Effector memory CD4-positive, alpha-beta T cell (primary cell): Measurements from ENCODE around the gene EBF4.
"Not testable (repeated sequence)": the region's sequence is repeated elsewhere in the genome, so short reads cannot be mapped to it uniquely, and the experiment has no call there.

ENCODE experiments used
- DNase-seq, 3 donors: peaks; one replicate each; pipeline ENCODE4 v3.0.0-alpha.2; 2020
- H3K27ac ChIP-seq: 2 replicates; pipeline ENCODE4 v1.7.0; 2013; ENCODE audit warnings: mild to moderate bottlenecking, low read length, moderate library complexity; ENCODE audit not compliant: insufficient read depth, poor library complexity, severe bottlenecking
- H3K27me3 ChIP-seq: replicated peaks from 2 replicates; pipeline ENCODE4 v1.7.0; 2013; ENCODE audit warnings: mild to moderate bottlenecking, low read length; ENCODE audit not compliant: insufficient read depth, control insufficient read depth, poor library complexity, severe bottlenecking
- H3K36me3 ChIP-seq: 2 replicates; pipeline ENCODE4 v1.7.0; 2013; ENCODE audit warnings: mild to moderate bottlenecking, low read length, moderate library complexity; ENCODE audit not compliant: control insufficient read depth, insufficient read depth
- H3K4me1 ChIP-seq: 2 replicates; pipeline ENCODE4 v1.7.0; 2013; ENCODE audit warnings: low read length, mild to moderate bottlenecking; ENCODE audit not compliant: control insufficient read depth, insufficient read depth, poor library complexity, severe bottlenecking
- H3K4me3 ChIP-seq: 2 replicates; pipeline ENCODE4 v1.7.0; 2013; ENCODE audit warnings: low read length, low read depth, mild to moderate bottlenecking; ENCODE audit not compliant: insufficient read depth, poor library complexity, severe bottlenecking
- H3K9me3 ChIP-seq: 2 replicates; pipeline ENCODE4 v1.7.0; 2013; ENCODE audit warnings: mild to moderate bottlenecking, low read length, moderate library complexity; ENCODE audit not compliant: control insufficient read depth

EBF4 gene

DNA sequence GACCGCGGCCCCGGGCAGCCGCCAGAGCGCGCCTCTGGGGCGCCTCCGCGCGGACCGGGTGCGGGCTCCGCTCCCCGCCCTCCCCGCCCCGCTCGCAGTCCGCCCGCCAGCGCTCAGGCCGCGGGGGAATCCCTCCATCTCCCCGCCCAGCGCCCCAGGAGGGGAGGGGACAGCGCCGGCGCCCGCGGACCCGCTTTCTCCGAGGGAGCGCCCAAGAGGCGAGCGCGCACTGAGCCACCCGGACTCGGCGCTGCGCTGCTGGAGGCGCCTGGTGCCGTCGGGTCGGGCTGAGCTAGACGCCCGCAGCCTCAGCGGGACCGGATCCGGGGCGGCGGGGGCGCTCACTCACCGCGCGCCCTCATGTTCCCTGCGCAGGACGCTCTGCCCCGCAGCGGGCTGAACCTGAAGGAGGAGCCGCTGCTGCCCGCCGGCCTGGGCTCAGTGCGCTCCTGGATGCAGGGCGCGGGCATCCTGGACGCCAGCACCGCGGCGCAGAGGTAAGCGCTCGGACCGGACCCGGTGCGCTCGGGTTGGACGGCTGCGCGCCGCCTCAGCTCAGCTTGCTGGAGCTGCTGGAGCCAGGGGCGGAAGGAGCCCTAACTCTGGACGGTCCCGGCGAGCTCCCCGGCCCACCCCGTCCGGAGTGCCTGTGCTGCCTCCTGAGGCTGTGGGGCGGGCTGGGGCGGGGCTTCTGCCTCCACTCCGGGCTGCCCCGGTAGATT lies 867 bp downstream of the EBF4 start:
- no peaks in the 10 kb centered on the region for H3K36me3 ChIP-seq
- H3K27me3 ChIP-seq: peaks cover 21% of the 10 kb centered on the region
- peaks cover 8% of the 10 kb centered on the region for H3K4me1 ChIP-seq
- no peak overlapping the region for H3K27ac ChIP-seq
- H3K4me3 ChIP-seq: no peak overlapping the region
- H3K9me3 ChIP-seq: no peaks in the 10 kb centered on the region
- DNase-seq: peak; percentile 36 to 41 (median 38)

DNA sequence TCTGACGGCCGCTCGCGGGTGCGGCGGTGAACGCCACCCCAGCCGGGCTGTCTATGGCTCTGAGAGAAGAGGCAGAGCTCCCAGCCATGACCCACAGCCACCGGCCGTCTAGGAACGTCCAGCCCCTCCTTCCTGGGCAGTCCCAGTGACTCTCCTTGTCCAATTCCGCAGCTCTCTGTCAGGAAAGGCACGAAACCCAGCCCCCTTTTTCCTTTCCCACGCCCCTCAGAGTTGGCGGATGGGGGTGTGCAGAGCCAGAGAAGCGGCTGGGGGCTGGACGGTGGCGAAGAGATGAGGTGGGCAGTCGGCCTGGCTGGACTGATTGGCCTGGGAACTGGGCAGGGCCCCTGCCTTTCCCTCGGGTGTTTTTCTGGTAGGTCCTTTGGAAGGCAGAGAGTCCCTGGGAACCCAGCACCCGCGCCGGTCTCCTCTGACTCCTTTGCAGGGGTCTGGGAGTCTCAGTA lies 1.5 kb downstream of the EBF4 start:
- H3K27me3 ChIP-seq: peaks cover 21% of the 10 kb centered on the region

DNA sequence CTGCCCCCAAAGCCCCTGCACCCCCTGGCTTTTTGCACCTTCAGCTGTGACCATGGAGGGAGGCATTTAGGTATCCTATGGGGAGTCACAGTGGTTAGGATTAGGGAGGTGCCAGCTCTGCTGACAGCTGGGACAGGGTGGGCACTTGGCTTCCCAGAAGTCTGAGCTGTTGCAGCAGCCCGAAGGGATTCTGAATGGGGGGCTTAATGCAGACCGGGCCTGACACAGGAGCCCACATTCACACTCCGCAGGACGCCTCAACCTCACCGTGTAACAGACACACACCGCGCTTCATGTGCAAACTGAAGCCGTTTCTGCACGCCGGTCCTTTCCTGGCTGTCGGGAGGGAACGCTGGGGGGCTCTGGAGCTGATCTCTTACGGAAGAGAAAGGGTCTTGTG lies 1.9 kb downstream of the EBF4 start:
- no peak overlapping the region for H3K27ac ChIP-seq
- no peak for DNase-seq
- peaks cover 7% of the 10 kb centered on the region for H3K4me1 ChIP-seq
- H3K36me3 ChIP-seq: no peaks in the 10 kb centered on the region
- no peak overlapping the region for H3K4me3 ChIP-seq
- no peaks in the 10 kb centered on the region for H3K9me3 ChIP-seq
- H3K27me3 ChIP-seq: peaks cover 21% of the 10 kb centered on the region

More for the DNA sequence above, 1.5 kb downstream of the EBF4 start:
- DNase-seq: no peak
- H3K9me3 ChIP-seq: no peaks in the 10 kb centered on the region
- peaks cover 7% of the 10 kb centered on the region for H3K4me1 ChIP-seq
- no peaks in the 10 kb centered on the region for H3K36me3 ChIP-seq
- no peak overlapping the region for H3K4me3 ChIP-seq
- H3K27ac ChIP-seq: no peak overlapping the region

DNA sequence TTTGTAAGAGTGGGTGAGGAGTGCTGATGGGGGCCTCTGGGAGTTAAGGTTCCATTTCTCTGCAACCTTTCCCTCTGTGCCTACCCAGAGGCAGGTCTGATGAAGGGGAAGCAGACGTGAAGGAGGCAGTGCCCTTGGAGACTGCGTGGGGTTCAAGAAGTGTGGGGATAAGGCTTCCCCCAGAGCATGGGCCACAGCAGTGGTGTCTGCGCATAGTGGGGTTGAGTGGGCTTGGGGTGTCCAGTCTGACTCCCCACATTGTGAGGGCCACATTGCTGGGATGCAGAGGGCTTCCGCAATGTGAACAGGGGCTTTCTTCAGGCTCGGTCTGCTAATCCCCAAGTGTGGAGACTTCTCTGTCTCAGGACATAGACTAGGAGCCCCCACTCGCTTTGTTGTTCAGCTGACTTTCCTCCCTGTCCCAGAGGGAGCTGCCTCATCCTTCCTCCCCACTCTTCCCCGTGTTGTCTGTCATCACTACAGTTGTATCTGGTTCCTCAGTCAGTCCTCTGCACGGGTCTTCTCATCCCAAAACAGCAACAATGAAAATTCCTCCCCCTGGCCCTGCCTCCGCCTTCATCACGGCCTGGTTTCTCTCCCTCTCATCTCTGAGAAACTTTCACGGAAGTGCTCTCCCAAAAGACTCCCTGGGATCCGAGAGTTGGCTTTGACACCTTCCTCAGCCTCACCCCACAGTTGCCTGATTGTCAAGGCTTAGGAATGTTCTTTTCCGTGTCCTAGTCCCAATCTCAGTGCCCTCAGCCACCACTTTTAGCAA lies 2.8 kb downstream of the EBF4 start:
- Histone ChIP-seq H3K27me3 (peaks cover 21% of the 10 kb centered on the region), H3K27ac (no peak overlapping the region)

DNA sequence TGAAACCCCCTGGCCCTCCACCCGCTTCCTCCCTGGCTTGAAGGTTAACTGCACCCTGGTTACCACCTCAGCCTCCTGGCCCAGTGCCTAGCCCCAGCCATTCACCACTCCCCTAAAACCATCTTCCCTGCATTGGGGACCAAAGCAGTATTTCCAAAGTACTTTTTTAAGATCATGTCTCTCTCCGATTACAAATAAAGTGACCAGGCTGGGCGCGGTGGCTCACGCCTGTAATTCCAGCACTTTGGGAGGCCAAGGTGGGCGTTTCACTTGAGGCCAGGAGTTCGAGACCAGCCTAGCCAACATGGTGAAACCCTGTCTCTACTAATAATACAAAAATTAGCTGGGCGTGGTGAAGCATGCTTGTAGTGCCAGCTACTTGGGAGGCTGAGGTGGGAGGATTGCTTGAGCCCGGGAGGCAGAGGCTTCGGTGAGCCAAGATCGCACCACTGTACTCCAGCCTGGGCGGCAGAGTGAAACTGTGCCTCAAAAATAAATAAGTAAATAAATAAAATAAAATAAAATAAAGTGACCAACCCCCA lies 3.5 kb downstream of the EBF4 start:
- H3K27ac ChIP-seq, DNase-seq, H3K9me3 ChIP-seq, H3K4me1 ChIP-seq, H3K4me3 ChIP-seq, H3K36me3 ChIP-seq: not testable (repeated sequence)
- peaks cover 21% of the 10 kb centered on the region for H3K27me3 ChIP-seq

More for the DNA sequence above, 2.8 kb downstream of the EBF4 start:
- DNase-seq: no peak
- Histone ChIP-seq H3K9me3 (no peaks in the 10 kb centered on the region), H3K36me3 (no peaks in the 10 kb centered on the region), H3K4me1 (peaks cover 7% of the 10 kb centered on the region), H3K4me3 (no peak overlapping the region)

DNA sequence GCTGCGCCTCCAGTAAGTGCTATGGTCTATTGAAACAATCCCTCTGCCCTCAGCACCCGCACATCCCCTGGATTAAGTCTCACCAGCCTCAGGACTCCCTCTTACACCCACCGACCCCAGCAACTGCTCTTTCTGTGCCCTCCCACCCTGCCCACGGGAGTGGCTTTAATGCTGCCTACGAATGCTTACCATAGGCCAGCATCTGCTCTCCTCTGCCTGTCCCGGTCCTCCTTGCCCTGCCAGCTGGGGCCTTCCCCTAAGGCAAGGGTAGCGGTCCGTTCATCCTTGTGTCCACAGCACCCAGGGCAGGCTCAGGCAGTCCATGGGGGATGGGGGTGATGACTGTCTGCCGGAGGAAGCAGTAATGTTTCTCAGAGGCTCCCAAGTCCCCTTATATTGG lies 4.1 kb downstream of the EBF4 start:
- H3K4me1 ChIP-seq: peaks cover 7% of the 10 kb centered on the region
- no peak overlapping the region for H3K4me3 ChIP-seq
- H3K36me3 ChIP-seq: no peaks in the 10 kb centered on the region
- H3K27ac ChIP-seq: no peak overlapping the region
- no peak for DNase-seq
- H3K9me3 ChIP-seq: no peaks in the 10 kb centered on the region
- H3K27me3 ChIP-seq: peaks cover 21% of the 10 kb centered on the region

DNA sequence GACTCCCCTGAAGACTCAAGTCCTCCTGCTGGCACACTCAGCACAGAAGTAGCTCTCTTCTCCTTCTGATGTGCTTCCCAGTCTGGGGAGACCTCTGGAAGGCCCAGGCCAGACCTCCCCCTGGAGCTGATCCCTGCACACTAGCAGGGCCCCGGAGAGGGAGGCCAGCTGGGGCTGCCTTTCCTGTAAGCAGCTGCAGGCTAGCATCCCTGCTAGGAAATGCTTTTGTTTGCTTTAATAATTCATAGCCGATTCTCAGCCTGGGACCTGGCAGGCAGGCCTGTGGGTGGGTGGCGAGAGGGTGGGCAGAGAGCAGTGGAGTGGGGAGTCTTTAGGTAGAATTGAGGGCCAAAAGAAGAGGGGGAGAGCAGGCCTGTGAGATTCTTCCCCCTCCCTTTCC lies 5.2 kb downstream of the EBF4 start:
- no peaks in the 10 kb centered on the region for H3K36me3 ChIP-seq
- peaks cover 7% of the 10 kb centered on the region for H3K4me1 ChIP-seq
- no peak for DNase-seq
- H3K4me3 ChIP-seq: no peak overlapping the region
- H3K9me3 ChIP-seq: no peaks in the 10 kb centered on the region
- peaks cover 21% of the 10 kb centered on the region for H3K27me3 ChIP-seq
- no peak overlapping the region for H3K27ac ChIP-seq

DNA sequence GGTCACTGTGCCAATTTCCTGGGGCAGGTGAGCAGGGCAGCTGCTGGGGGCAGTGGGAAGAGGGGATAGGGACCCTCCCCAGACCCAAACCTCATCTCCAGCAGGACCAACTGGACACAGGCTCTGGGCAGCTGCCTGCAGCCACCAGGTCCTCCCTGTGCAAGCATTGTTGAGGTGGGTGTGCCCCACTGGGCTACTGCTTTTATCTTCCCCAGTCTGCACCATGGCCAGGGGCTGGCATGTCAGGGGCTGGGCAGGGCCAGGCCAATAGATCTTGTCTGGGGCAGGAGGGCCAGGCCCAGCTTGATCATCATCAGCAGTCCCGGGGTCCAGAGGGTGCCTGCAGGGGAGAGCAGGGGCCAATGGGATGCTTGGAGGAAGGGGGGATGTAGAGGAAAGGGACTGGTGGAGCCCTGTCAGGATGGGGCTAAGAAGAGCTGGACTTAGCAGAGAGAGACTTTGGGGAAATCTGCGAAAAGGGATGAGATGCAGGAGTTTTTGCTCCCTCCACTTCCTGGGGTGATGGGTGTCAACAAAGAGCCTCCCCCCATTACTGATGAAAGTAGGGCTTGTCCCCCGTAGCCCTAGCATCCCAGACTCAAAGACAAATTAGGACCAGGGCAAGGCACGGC lies 5.7 kb downstream of the EBF4 start:
- Histone ChIP-seq H3K27ac (no peak overlapping the region), H3K36me3 (no peaks in the 10 kb centered on the region), H3K4me1 (peaks cover 7% of the 10 kb centered on the region), H3K9me3 (no peaks in the 10 kb centered on the region), H3K27me3 (peaks cover 21% of the 10 kb centered on the region), H3K4me3 (no peak overlapping the region)
- DNase-seq: no peak

DNA sequence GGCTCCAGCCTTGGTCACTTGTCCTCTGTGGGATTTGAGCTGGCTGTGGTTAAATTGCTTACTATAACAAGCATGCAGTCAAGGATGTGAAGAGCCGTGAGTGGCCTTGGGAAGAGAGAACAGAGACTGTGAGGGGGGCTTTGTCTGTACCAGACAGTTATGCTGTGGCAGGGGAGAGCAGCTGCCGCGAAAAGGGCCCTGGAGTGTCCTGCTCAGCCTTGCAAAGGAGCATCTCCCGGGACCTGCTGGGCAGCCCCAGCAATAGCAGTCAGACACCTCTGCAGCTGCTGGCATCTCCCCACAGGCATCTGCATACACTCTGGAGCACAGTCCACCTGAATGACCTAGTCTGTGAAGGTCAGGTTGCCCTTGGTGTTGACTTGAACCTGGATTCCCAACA lies 6.3 kb downstream of the EBF4 start:
- Histone ChIP-seq H3K4me1 (peaks cover 3% of the 10 kb centered on the region), H3K4me3 (no peak overlapping the region), H3K9me3 (no peaks in the 10 kb centered on the region), H3K36me3 (no peaks in the 10 kb centered on the region), H3K27ac (no peak overlapping the region), H3K27me3 (peaks cover 21% of the 10 kb centered on the region)
- DNase-seq: no peak
